Left colon (tissue), 2 donors: ENCODE data around the gene ALG12. TPM values are rescaled to one million over a fixed set of nuclear protein-coding genes. Genes with fewer than 3 reads are reported as not detected.
"Not testable (repeated sequence)": the region's sequence is repeated elsewhere in the genome, so short reads cannot be mapped to it uniquely, and the experiment has no call there.

ENCODE experiments used
- ATAC-seq: fragments of 200-7000 bp; cut with Tn5 transposase; one replicate; pipeline ENCODE4 v1.9.1; 2020; ENCODE audit warnings: mild to moderate bottlenecking, moderate library complexity
- DNase-seq, 2 donors: peaks; one replicate each; pipeline ENCODE4 v3.0.0-alpha.2; 2020
- intact Hi-C, 2 donors: fragments of 100-400 bp; cut with DNase I in 1 of 2; cut with micrococcal nuclease in 1 of 2; formaldehyde crosslinking; loops; one replicate each; pipeline versions ENCODE4 v1.11.2 to v1.14.0; 2022; cut with DNase I, micrococcal nuclease
- total RNA-seq, 2 donors: library from RNA; stranded (reverse); fragmentation: NEBNext Ultra II Directional; extraction: Animal tissue kit (Norgen Biotek cat#: 25700); gene quantifications; one replicate each; pipeline ENCODE4 v1.2.1, GENCODE V29; 2021
- donor health status: DM: no; HTN: no; CAD: no.
- donor health status: DM: yes; HTN: yes; CAD: no.

ALG12 gene
- total RNA-seq, 2 donors from 2014 or later: 22.8 to 27.9 TPM

DNA sequence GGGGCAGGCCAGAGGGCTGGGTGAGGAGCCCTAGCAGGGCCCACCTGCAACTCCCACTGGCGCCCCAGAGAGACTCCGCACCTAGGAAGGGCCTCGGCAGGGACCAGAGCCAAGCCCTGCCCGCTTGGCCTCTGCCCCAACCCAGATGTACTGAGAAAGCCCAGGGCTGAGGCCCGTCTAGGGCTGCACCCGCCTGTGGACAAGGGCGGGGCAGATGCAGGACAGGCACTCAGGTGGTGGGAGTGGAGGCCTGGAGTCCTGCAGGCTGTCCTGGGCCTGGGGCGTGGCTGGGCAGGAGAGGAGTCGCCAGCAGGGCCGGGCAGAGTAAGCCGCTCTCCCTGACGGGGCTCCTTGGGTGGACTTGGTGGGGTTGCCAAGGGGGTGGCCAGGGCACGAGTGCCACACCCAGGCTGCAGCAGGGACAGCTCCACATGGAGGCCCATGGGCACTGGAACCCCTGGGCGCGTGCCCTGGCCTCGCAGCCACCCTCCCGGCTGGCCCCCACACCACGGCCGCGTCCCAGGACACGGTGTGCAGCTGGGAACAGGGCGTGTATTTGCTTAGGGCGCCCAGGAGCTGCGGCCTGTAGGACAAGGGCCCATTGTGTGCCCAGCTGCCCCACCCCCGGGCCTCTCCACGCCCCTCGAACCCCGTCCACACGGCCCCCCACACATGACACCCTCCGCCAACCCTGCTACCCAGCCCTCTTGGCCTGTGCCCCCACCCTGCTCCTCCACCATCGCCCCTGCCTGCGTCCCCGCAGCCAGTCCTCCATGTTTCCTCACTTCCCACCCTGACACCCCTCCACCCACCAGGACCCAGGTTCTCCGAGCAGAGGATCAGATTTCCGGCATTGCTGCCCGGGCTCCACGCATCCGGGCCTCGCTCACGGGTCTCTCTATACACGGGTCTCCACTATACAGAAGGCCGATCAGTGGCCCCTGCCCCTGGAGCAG, 31.0 kb upstream of the ALG12 start:
- intact Hi-C loops: no loop called here
- peak; percentile 60 for ATAC-seq
- peak; percentile 87 to 97 for DNase-seq

DNA sequence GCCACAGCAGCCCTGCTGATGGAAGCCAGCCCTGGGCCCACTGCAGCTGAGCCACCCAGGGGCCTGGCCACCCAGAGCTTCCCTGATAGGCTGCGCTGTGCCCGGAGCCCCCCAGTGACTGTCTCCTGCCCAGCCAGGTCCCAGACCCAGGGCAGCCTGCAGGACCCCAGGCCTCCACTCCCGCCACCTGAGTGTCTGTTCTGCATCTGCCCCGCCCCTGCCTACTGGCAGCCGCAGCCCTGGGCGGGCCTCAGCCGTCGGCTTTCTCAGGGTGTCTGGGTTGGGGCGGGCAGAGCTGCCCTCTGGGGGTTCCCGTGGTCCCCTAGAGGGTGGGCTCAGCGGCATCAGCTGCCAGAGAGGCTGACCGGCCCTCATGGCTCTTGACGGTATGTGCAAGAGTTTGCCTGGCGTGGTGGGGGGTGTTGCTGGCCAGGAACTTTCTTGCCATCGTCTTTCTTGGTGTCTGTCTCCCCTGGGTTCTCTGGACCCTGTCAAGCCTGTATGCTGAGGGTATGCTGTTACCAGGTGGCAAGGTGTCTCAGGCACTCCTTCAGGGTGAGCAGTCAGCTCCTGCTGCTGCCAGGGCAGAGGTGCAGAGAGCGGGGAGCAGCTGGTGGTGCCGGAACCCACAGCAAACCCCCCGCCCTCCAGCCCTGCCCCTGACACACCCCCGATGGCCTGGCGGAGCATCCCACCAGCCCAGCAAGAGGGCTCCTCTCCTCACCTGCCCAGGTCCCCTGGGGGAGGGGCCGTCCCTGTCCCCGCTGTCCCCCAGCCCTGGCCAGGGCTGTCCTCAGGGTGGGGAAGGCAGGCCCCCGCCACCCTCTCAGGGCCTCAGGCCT, 30.1 kb upstream of the ALG12 start:
- intact Hi-C loops: no loop called here
- ATAC-seq: peak; percentile 42
- peak in 1 of 2 donors; percentile 79 for DNase-seq

DNA sequence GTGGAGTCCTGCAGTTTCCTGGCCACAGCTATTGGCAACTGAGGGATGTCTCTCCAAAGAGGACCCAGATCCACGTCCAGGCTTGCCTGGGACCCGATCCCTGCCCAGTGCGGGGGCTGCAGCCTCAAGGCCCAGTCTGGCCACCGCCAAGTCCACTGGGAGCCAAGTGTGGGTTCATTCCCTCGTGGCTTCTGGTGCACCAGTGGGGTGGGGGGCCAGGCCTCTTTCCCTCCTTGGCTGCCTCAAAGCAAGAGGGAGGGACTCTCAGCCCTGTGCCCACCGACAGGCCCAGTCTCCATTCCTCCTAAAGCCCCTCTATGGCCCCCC, 29.0 kb upstream of the ALG12 start:
- DNase-seq (no peak), ATAC-seq (no peak)
- intact Hi-C loops: no loop called here

DNA sequence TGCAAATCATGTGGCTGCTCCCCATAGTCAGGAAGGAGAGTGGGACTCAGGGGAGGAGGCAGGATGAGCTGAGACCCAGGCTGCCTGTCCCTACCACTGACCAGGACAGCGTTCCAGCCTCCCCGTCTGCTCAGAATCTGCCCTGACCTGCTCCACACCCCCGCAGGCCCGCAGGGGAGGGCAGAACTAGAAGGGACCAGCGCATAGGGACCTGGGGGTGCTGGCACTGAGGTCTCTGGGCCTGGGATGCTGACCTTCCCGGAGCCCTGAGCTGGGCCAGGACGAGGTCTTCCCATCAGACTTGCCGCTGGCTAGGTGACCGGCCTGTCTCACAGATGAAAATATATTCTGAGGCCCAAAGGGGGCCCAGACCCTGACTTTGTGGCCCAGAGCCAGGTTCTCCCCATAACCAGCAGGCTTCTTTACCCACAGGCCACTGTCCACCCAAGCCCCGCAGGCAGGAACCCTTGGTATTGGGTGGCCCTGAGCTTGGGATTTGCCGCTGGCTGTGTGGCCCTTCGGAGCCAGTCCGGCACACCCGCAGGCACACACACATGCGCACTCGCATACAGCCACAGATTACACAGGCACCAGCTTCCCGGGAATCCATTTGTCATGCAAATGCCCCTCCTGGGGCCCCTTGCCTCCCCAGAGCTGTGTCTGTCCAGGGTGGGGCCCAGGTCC, 28.5 kb upstream of the ALG12 start:
- peak; percentile 13 for ATAC-seq
- intact Hi-C loops: no loop called here
- DNase-seq: peak; percentile 71 to 82

DNA sequence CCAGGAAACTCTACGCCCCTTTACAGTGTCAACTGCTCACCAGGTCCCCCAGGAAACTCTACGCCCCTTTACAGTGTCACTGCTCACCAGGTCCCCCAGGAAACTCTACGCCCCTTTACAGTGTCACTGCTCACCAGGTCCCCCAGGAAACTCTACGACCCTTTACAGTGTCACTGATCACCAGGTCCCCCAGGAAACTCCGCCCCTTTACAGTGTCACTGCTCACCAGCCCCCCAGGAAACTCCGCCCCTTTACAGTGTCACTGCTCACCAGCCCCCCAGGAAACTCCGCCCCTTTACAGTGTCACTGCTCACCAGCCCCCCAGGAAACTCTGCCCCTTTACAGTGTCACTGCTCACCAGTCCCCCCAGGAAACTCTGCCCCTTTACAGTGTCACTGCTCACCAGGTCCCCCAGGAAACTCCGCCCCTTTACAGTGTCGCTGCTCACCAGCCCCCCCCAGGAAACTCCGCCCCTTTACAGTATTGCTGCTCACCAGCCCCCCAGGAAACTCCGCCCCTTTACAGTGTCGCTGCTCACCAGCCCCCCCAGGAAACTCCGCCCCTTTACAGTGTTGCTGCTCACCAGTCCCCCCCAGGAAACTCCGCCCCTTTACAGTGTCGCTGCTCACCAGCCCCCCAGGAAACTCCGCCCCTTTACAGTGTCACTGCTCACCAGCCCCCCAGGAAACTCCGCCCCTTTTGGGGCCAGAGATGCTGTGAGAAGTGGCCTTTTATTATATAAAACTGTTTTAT, 27.0 kb upstream of the ALG12 start:
- ATAC-seq, intact Hi-C loops, DNase-seq: not testable (repeated sequence)

DNA sequence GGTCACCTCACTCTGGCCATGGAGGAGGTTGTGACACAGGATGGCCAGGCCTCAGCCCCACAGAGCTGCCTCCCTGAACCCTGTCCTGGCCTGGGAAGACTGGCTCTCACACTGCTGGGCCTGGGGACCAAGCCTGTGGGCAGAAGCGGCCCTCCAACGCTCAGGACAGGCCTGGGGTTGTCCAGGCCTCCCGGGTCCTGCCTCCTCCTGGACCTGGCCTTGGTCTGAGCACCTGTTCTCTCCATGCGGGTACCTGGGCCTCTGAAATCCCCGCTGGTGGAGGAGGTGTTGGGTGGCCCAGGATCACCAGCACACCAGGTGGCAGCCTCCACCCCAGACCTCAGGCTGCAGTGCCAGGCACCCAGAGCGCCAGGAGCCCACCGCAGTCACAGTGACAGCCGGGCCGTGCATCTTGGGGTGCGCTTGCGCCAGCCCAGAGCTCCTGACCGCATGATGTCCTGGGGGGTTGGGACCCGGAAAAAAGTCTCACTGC, 26.2 kb upstream of the ALG12 start:
- DNase-seq (no peak), ATAC-seq (no peak)
- intact Hi-C loops: no loop called here

DNA sequence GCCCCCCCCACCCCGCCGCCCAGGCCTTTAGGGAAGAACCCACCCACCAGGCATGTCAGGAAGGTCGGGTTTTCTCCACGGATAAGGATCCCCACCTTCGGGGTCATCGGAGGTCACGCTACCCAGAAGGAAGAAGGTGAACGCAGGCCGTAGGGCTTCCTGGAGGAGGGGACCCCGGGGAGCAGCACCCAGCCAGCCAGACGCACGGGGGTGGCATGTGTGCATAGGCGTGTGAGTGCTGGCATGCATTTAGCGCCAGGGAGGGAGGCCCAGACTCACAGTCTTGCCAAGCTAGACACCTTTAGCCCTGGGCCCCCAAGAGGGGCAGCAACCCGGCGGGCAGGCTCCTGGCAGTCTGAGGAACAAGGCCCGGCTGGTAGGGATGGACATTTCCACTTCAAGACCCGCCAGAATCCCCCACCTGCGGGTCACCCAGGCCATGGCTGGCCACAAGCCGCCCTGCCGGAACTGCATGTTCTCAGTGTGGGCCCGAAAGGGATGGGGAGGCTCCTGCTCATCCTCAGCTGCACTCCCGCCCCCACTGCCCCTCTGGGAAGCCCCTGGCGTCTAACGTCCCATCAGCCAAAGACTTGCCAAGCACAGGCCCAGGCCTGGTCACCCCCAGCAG, 25.6 kb upstream of the ALG12 start:
- DNase-seq (no peak), ATAC-seq (no peak)
- intact Hi-C loops: no loop called here

DNA sequence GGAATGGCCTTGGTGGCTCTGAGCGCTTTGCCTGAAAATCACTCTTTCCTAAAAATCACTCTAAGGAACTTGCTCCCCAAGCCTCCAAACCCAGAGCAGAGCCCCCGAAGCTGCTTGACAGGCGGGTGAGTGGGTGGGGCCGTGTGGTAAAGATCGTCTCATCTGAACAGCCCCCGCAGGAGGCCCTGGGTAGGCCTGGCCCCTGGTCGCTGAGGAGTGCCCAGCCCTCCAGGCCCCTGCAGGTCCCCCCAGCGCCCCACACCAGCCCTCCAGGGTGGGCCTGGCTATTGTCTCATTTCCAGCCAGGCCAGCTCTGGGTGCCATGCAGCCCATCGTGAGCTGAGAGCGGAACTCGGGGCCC, 25.1 kb upstream of the ALG12 start:
- DNase-seq: no peak
- ATAC-seq: no peak
- intact Hi-C loops: no loop called here

DNA sequence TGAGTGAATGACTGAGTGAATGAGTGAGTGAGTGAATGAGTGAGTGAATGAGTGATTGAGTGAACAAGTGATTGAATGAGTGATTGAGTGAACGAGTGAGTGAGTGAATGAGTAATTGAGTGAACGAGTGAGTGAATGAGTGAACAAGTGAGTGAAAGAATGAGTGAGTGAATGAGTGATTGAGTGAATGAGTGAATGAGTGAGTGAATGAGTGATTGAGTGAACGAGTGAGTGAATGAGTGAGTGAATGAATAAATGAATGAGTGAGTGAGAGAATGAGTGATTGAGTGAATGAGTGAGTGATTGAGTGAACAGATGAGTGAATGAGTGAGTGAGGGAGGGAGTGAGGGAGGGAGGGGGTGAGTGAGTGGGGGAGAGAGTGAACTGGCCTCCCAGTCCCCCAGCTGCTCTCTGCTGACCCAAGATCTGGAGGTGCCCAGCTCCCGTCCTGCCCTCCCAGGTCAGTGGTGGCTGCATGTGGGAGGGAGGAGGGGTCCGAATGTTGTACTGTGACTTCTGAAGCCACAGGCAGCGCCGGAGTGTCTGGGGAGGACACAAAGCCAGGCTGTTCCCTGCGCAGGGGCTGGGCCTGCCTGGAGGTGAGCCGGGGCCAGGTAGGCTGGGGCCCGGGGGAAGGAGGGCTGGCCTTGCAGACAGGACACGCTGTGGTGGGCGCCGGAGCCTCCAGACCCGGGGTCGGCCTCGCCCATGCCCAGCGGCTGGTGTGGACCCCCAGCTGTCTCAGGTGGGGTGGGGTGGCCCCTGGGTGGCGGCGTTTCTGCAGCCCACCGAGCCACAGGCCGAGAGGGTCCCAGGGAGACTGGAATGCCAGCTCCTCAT, 24.5 kb upstream of the ALG12 start:
- DNase-seq (no peak), ATAC-seq (no peak)
- intact Hi-C loops: no loop called here

DNA sequence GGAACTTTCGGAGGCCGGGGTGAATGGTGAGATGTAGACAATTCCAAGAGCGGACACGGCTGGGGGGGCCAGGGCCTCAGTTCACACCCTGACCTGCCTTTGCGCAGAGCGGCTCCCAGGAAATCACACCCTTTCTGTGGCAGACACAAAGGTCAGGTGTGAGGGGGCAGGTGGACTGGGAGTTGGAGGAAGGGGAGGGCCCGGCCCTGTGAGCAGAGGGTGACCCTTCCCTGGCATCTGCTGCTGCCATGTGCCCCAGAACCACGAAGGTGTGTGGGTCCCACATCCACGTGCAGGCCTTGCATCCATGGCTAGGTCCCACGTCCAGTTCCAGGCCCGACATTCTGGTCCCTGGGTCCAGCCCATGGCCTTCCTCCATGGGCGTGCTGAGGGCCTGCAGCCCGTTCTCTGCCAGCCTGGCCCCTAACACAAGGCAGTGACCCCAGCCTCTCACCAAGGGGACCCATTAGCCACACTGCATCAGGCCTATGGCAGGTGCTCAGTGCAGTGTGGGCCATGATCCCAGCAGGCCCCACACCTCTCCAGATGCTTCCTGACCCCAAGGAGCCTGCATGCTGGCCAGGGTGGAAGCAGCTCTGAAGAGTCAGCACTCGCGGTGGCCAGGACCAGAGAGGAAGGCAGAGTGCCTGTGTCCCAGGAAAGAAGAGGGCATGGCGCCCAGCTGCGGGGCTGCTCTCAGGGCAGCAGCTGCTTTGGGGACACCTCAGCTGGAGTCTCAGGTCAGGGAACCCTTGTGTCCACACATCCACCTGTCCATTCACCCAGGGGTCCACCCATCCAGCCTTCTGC, 23.5 kb upstream of the ALG12 start:
- ATAC-seq (no peak), DNase-seq (no peak)
- intact Hi-C loops: no loop called here

DNA sequence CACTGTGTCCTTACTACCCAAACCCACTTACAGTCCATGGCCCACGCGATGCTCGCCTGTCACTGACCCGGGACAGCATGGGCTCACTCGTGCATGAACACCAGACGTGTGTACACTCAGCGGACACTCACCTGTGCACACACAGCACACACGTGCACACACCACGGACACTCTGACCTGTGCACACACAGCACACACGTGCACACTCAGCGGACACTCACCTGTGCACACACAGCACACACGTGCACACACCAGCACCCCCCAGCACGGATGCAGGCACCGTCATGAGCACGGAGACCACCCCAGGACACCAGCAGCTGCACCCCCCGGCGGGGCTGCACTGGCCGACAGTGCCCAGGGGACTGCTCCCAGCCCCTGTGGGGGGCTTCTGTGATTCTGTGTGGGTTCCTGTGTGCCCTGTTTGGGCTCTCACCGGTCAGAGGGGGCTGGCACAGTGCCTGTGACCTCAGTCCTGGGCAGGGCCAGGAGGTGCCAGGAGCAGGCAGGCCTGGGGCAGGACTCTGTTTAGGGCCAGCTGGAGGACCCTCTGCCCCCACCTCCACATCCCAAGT, 20.4 kb upstream of the ALG12 start:
- ATAC-seq (no peak), DNase-seq (no peak)
- intact Hi-C loops: no loop called here

DNA sequence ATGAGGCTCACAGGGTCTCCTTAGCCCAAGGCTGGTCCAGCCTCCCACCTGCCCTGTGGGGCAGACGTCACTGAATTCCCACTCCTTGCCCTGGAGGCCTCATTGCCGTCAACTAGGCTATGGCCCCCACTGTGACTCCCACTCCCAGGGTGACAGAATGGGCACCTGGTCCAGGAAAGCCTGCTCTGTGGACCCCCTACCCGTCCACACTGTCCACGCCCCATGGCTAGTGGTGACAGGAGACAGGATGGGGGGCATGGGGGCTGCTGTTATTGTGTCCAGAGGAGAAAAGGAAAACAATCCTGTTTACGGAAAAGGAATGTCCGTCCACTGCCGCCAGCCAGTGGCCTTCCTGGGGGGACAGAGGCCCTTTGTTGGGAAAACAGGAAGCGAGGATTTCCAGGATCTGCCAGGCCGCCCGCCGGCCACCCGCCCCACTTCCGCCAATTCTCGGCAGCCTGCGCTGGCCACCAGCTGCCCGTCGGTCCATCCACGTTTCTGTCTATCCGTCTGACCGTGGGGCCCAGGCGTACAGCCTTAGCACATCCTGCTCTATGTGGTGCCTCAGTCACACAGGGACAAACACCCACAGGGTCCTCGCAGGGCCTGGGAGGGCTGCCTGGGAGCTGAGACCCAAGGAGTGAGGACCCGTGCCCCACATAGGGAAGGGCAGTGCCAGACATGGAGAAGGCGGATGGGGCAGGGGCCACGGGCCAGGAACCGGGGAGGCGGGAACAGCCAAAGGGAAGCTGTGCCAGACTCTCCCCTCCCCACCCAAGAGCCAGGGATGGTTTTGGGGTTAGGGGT, 19.7 kb upstream of the ALG12 start:
- no peak for ATAC-seq
- intact Hi-C loops: no loop called here
- peak; percentile 26 to 34 for DNase-seq

DNA sequence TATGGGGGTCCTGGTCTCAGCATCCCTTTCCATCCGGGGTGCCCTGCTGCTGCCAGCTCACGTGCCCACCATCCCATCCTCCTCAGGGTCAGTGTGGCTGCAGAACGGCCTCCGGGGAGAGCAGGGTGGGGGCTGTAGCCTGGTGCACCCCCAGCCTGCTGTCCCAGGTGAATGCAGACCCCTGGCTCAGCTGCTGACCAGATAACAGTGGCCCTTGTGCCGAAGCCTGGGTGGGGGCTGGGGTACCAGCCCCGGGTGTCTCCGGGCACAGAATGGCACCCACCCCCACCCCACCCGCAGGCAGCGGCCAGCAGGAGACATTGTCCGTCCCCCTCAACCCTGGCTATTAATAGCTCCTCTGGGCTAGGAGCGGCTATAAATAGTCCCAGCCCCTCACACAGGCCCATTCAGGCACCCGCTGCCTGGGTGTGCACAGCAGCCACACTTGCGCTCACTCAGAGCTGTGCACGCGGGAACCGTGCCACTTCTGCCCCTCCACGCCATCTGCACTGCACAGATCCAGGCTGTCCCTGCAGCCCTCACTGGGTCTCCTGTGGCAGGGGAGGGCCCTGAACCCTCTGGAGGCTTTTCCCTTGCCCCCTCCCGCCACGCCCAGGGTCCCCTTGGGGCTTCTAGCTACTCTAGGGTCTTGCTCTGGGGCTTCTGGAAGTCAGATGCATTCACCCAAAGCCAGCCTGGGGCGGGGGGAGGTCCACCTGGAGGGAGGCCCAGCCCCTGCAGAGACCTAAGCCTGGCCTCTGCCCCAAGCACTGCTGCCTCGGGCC, 18.9 kb upstream of the ALG12 start:
- peak; percentile 24 to 48 for DNase-seq
- no peak for ATAC-seq
- intact Hi-C loops: no loop called here

DNA sequence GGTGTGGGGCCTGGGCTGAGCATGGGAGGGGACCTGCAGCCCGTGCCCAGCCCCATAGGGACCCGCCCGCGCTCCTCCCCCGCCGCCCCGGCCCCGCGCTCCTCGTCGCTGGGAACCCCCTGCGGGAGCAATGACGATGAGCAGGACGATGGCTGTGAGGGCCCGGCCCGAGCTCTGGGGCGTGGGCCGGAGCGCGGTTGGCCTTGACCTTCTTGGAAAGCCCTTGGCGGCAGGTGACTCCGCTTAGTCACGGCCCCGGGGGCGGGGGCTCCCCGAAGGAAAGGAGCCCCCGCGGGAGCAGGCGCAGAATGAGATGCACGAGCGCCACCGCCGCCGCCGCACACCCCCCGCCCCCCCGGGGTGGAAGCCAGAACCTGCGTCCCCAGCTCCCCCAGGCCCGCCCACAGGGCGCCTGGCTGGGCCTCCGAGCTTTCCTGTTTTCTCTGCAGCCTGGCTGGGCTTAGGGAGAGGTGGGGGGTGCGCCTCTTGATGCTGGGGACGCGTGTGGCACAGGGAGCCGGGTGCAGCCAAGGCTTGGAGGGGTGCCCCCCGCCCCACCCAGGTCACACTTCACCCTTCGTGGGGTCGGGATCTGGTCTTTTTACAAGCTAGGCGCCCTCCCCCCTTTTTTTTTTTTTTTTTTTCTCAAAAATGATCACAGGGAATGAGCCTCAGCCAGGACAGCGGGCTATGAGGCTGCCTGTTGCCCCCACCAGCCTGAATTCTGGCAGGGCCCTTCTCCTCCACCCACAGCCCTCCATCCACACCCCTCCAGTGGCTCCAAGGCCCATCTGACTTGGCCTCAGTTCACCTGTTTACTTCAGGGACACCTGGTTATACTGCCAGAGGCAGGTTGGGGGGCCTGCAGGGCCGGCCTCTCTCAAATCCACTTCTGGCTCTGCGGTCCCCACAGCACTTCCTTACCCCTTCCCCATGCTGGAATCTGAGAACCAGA, 18.1 kb upstream of the ALG12 start:
- intact Hi-C loops: no loop called here
- peak; percentile 87 to 94 for DNase-seq

More for the DNA sequence above, 18.1 kb upstream of the ALG12 start:
- peak; percentile 73 for ATAC-seq
